ENCODE measurements around the gene PDZRN3. TPM values are rescaled to one million over a fixed set of nuclear protein-coding genes. Genes with fewer than 3 reads are reported as not detected.
A peak's percentile ranks its signal among the peaks of the same experiment; 100 is the strongest.

Gene PDZRN3
- total and polyA plus RNA-seq, 2 donors (not counting 1 experiment from before 2014, with no cell fraction given) = 14.6 to 56.3 TPM

DNA sequence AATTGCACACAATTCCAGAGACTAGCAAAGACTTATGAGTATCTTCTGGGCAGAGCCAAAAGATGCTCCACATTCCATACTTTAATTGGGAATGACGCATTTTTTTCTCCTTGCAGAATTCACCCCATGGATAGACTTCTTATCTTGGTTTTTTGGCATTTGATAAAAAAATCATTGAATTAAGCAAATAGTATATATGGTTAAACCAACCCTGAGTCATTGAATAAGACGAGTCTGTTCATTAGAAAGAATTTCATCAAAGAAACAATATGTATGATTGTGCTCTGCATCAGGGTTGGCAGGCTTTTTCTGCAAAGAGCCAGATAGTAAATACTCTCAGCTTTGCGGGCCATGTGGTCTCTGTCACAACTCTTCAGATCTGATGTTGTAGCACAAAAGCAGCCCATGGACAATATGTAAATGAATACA is 9.2 kb upstream of the PDZRN3 start:
- peak in 1 of 2 donors; percentile 36 for DNase-seq (ENCODE audit: low read depth in 2 of 2)
- H4K20me1 ChIP-seq (ENCODE audit: control insufficient read depth, extremely low read depth, insufficient read depth, low read length) = no peaks in the 10 kb centered on the region

DNA sequence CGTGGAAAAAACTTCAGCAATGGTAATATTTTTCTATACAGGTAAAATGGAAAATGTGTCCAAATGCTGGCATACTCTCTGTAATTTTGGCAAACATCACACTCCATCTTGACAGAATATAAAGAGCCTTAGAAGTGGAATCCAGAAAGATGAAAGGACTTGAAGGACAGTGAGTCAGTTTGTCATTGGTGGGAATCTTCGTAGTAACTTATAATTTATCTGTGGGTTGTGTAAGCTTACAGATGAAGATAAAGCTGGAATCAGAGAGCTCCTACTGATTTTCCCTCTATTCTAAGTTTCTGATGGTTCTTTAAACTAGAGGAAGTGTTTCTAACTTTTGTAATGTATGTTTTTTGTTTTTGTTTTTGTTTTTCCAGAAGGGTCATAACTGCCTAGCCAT is 8.7 kb upstream of the PDZRN3 start:
- Histone ChIP-seq H3K9me3 (ENCODE audit: control insufficient read depth, insufficient read depth, low read depth, low read length) (no peaks in the 10 kb centered on the region), H3K4me2 (ENCODE audit: extremely low read depth, insufficient read depth, low read length) (no peak overlapping the region), H3K36me3 (ENCODE audit: control insufficient read depth, insufficient read depth, low read length) (no peaks in the 10 kb centered on the region), H3K4me3 (replicated peaks in 1 of 4; ENCODE audit: control extremely low read depth in 1 of 4, insufficient read depth in 1 of 4, low read depth in 3 of 4, low read length in 4 of 4) (no peak overlapping the region), H3K27me3 (ENCODE audit: control insufficient read depth, insufficient read depth, low read length) (no peaks in the 10 kb centered on the region), H3K4me1 (ENCODE audit: control insufficient read depth, extremely low read depth, insufficient read depth, low read length) (peaks cover 5% of the 10 kb centered on the region), H3K27ac (ENCODE audit: insufficient read depth, low read length) (no peak overlapping the region), H3K9ac (ENCODE audit: insufficient read depth, low read length) (no peak overlapping the region), H2AFZ (ENCODE audit: low read length) (no peak overlapping the region), H3K79me2 (ENCODE audit: control insufficient read depth, insufficient read depth, low read length) (no peaks in the 10 kb centered on the region), H4K20me1 (ENCODE audit: control insufficient read depth, extremely low read depth, insufficient read depth, low read length) (no peaks in the 10 kb centered on the region)
- no peak for DNase-seq (ENCODE audit: low read depth in 2 of 2)
- TF ChIP-seq, protein P1, sequence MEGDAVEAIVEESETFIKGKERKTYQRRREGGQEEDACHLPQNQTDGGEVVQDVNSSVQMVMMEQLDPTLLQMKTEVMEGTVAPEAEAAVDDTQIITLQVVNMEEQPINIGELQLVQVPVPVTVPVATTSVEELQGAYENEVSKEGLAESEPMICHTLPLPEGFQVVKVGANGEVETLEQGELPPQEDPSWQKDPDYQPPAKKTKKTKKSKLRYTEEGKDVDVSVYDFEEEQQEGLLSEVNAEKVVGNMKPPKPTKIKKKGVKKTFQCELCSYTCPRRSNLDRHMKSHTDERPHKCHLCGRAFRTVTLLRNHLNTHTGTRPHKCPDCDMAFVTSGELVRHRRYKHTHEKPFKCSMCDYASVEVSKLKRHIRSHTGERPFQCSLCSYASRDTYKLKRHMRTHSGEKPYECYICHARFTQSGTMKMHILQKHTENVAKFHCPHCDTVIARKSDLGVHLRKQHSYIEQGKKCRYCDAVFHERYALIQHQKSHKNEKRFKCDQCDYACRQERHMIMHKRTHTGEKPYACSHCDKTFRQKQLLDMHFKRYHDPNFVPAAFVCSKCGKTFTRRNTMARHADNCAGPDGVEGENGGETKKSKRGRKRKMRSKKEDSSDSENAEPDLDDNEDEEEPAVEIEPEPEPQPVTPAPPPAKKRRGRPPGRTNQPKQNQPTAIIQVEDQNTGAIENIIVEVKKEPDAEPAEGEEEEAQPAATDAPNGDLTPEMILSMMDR (conservative IDR thresholded peaks at IDR 0.05 in 1 of 2, IDR thresholded peaks at IDR 0.05 in 1 of 2; ENCODE audit: low read depth in 1 of 2, low read length in 2 of 2) = no peak
- TF ChIP-seq EZH2 (IDR thresholded peaks at IDR 0.05; ENCODE audit: low read length, missing control alignments) = no peak

More for the DNA sequence above, 9.2 kb upstream of the PDZRN3 start:
- Histone ChIP-seq H2AFZ (ENCODE audit: low read length) (no peak overlapping the region), H3K4me1 (ENCODE audit: control insufficient read depth, extremely low read depth, insufficient read depth, low read length) (peaks cover 6% of the 10 kb centered on the region), H3K9ac (ENCODE audit: insufficient read depth, low read length) (no peak overlapping the region), H3K27me3 (ENCODE audit: control insufficient read depth, insufficient read depth, low read length) (no peaks in the 10 kb centered on the region), H3K36me3 (ENCODE audit: control insufficient read depth, insufficient read depth, low read length) (no peaks in the 10 kb centered on the region), H3K27ac (ENCODE audit: insufficient read depth, low read length) (no peak overlapping the region), H3K79me2 (ENCODE audit: control insufficient read depth, insufficient read depth, low read length) (no peaks in the 10 kb centered on the region), H3K9me3 (ENCODE audit: control insufficient read depth, insufficient read depth, low read depth, low read length) (no peaks in the 10 kb centered on the region), H3K4me2 (ENCODE audit: extremely low read depth, insufficient read depth, low read length) (no peak overlapping the region), H3K4me3 (replicated peaks in 1 of 4; ENCODE audit: control extremely low read depth in 1 of 4, insufficient read depth in 1 of 4, low read depth in 3 of 4, low read length in 4 of 4) (no peak overlapping the region)
- no peak for TF ChIP-seq EZH2 (IDR thresholded peaks at IDR 0.05; ENCODE audit: low read length, missing control alignments)
- TF ChIP-seq, protein P1 (conservative IDR thresholded peaks at IDR 0.05 in 1 of 2, IDR thresholded peaks at IDR 0.05 in 1 of 2; ENCODE audit: low read depth in 1 of 2, low read length in 2 of 2) = no peak

DNA sequence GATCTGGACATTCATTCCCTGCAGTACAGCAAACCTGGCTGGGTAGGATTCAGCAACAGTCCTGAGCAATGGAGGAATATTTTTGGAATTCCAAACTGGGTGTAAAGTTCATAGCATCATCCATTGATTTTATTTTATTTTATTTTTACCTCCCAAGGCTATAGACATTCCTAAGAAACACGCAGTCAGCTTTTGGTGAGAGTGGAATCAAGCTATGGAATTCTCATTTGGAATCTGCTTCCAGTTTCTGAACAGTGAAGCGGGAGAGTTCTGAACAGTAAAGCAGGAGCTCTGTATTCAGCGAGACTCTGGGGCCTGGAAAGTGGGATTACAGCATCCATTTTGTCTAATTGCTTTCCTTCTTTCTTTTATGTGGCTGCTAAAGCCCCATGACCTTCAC is 1.4 kb upstream of the PDZRN3 start:
- Histone ChIP-seq H2AFZ (ENCODE audit: low read length) (no peak overlapping the region), H3K9ac (ENCODE audit: insufficient read depth, low read length) (no peak overlapping the region), H4K20me1 (ENCODE audit: control insufficient read depth, extremely low read depth, insufficient read depth, low read length) (no peaks in the 10 kb centered on the region), H3K79me2 (ENCODE audit: control insufficient read depth, insufficient read depth, low read length) (peaks cover 21% of the 10 kb centered on the region), H3K27me3 (ENCODE audit: control insufficient read depth, insufficient read depth, low read length) (no peaks in the 10 kb centered on the region), H3K36me3 (ENCODE audit: control insufficient read depth, insufficient read depth, low read length) (no peaks in the 10 kb centered on the region), H3K4me1 (ENCODE audit: control insufficient read depth, extremely low read depth, insufficient read depth, low read length) (peaks cover 3% of the 10 kb centered on the region), H3K27ac (ENCODE audit: insufficient read depth, low read length) (no peak overlapping the region), H3K4me2 (ENCODE audit: extremely low read depth, insufficient read depth, low read length) (peak overlapping the region; percentile 92), H3K9me3 (ENCODE audit: control insufficient read depth, insufficient read depth, low read depth, low read length) (no peaks in the 10 kb centered on the region), H3K4me3 (replicated peaks in 1 of 4; ENCODE audit: control extremely low read depth in 1 of 4, insufficient read depth in 1 of 4, low read depth in 3 of 4, low read length in 4 of 4) (peak overlapping the region in 3 of 4 experiments; percentile 48 to 94 (median 72))
- no peak for DNase-seq (ENCODE audit: low read depth in 2 of 2)
- no peak for TF ChIP-seq EZH2 (IDR thresholded peaks at IDR 0.05; ENCODE audit: low read length, missing control alignments)
- TF ChIP-seq, protein P1 (conservative IDR thresholded peaks at IDR 0.05 in 1 of 2, IDR thresholded peaks at IDR 0.05 in 1 of 2; ENCODE audit: low read depth in 1 of 2, low read length in 2 of 2) = no peak

Data from fibroblast of lung (primary cell).